Lung microvascular endothelial cell (primary cell): ENCODE results near the gene CEP170B. TPM values are rescaled to one million over a fixed set of nuclear protein-coding genes. Genes with fewer than 3 reads are reported as not detected.
A peak's percentile ranks its signal among the peaks of the same experiment; 100 is the strongest.
"Not testable (repeated sequence)": the region's sequence is repeated elsewhere in the genome, so short reads cannot be mapped to it uniquely, and the experiment has no call there.

Experiments
- DNase-seq, 2 donors: peaks; one replicate each; pipeline versions ENCODE4 v3.0.0 to v3.0.0-alpha.2; 2010; ENCODE audit warnings: low read depth in 2 of 2
- total RNA-seq: library from RNA; depleted of rRNA; stranded (reverse); fragments of >200 nt; gene quantifications from 2 replicates; pipeline ENCODE4 v1.2.1, GENCODE V29; 2014

The CEP170B gene
- total RNA-seq, 1 donor from 2014 or later: 2.8 TPM

GRCh38 chr14:104889375-104889757 lies 24.3 kb downstream of the CEP170B start:
- DNase-seq: no peak

GRCh38 chr14:104890292-104890691 lies 25.2 kb downstream of the CEP170B start:
- DNase-seq: not testable (repeated sequence)

GRCh38 chr14:104891121-104891551 lies 26.1 kb downstream of the CEP170B start:
- DNase-seq: no peak

- DNase-seq: no peak
Observed at GRCh38 chr14:104891664-104892530, 26.8 kb downstream of the CEP170B start.

- DNase-seq: no peak
Observed at GRCh38 chr14:104892531-104893434, 27.7 kb downstream of the CEP170B start.

GRCh38 chr14:104893435-104894207 lies 28.6 kb downstream of the CEP170B start:
- no peak for DNase-seq

GRCh38 chr14:104894331-104895206 lies 29.5 kb downstream of the CEP170B start:
- peak in 1 of 2 donors; percentile 36 for DNase-seq

- no peak for DNase-seq
Observed at GRCh38 chr14:104895207-104895785, 30.2 kb downstream of the CEP170B start.

- DNase-seq: peak; percentile 21 to 36
Observed at GRCh38 chr14:104895786-104896661, 31.0 kb downstream of the CEP170B start.

GRCh38 chr14:104897330-104898194 lies 32.5 kb downstream of the CEP170B start:
- DNase-seq: peak in 1 of 2 donors; percentile 1

- no peak for DNase-seq
Observed at GRCh38 chr14:104898195-104898558, 33.1 kb downstream of the CEP170B start.

GRCh38 chr14:104898870-104899510 lies 33.9 kb downstream of the CEP170B start:
- no peak for DNase-seq

- no peak for DNase-seq
Observed at GRCh38 chr14:104899781-104900180, 34.7 kb downstream of the CEP170B start.

- DNase-seq: no peak
Observed at GRCh38 chr14:104900639-104901512, 35.8 kb downstream of the CEP170B start.

GRCh38 chr14:104903990-104904389 lies 38.9 kb downstream of the CEP170B start:
- no peak for DNase-seq
